Kidney epithelial cell (primary cell): Measurements from ENCODE around the gene RAPGEF4. TPM values are rescaled to one million over a fixed set of nuclear protein-coding genes. Genes with fewer than 3 reads are reported as not detected.

Source experiments
- DNase-seq: peaks from one replicate; pipeline ENCODE4 v3.0.0-alpha.2; 2010; ENCODE audit warnings: low read depth
- H3K27me3 ChIP-seq: 2 replicates; pipeline ENCODE4 v1.6.0; 2011; ENCODE audit warnings: low read length; ENCODE audit not compliant: control insufficient read depth, insufficient read depth
- H3K36me3 ChIP-seq: 2 replicates; pipeline ENCODE4 v1.5.1; 2011; ENCODE audit warnings: low read length; ENCODE audit not compliant: control insufficient read depth, insufficient read depth
- H3K4me3 ChIP-seq: 2 replicates; pipeline ENCODE4 v1.5.1; 2011; ENCODE audit warnings: low read depth, mild to moderate bottlenecking, control low read depth, low read length
- total RNA-seq: library from RNA; depleted of rRNA; stranded (reverse); fragments of >200 nt; gene quantifications from 2 replicates; pipeline ENCODE4 v1.2.3, GENCODE V29; 2015
- TF ChIP-seq, protein P1 (sequence below): IDR thresholded peaks from 2 replicates; pipeline ENCODE4 v1.5.1; 2011; ENCODE audit warnings: mild to moderate bottlenecking, moderate library complexity, low read length, control low read depth, inconsistent platforms; ENCODE audit not compliant: insufficient read depth, poor library complexity, severe bottlenecking

Gene RAPGEF4
- total RNA-seq, 1 donor from 2014 or later, result 0.71 TPM

DNA sequence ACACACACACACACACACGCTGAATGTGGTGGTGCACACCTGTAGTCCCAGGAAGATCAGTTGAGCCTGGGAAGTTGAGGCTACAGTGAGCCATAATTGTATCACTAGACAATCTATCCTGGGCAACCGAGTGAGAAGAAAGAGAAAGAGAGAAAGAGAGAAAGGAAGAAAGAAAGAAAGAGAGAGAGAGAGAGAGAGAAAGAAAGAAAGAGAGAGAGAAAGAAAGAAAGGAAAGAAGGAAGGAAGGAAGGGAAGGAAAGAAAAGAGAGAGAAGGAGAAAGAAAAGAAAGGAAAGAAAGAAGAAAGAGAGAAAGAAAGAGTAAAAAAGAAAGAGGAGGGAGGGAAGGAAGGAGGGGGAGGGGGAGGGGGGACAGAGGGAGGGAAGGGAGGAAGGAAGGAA is 190.0 kb downstream of the RAPGEF4 start:
- TF ChIP-seq, protein P1, sequence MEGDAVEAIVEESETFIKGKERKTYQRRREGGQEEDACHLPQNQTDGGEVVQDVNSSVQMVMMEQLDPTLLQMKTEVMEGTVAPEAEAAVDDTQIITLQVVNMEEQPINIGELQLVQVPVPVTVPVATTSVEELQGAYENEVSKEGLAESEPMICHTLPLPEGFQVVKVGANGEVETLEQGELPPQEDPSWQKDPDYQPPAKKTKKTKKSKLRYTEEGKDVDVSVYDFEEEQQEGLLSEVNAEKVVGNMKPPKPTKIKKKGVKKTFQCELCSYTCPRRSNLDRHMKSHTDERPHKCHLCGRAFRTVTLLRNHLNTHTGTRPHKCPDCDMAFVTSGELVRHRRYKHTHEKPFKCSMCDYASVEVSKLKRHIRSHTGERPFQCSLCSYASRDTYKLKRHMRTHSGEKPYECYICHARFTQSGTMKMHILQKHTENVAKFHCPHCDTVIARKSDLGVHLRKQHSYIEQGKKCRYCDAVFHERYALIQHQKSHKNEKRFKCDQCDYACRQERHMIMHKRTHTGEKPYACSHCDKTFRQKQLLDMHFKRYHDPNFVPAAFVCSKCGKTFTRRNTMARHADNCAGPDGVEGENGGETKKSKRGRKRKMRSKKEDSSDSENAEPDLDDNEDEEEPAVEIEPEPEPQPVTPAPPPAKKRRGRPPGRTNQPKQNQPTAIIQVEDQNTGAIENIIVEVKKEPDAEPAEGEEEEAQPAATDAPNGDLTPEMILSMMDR, result no peak
- no peak overlapping the region for H3K4me3 ChIP-seq
- no peaks in the 10 kb centered on the region for H3K36me3 ChIP-seq

DNA sequence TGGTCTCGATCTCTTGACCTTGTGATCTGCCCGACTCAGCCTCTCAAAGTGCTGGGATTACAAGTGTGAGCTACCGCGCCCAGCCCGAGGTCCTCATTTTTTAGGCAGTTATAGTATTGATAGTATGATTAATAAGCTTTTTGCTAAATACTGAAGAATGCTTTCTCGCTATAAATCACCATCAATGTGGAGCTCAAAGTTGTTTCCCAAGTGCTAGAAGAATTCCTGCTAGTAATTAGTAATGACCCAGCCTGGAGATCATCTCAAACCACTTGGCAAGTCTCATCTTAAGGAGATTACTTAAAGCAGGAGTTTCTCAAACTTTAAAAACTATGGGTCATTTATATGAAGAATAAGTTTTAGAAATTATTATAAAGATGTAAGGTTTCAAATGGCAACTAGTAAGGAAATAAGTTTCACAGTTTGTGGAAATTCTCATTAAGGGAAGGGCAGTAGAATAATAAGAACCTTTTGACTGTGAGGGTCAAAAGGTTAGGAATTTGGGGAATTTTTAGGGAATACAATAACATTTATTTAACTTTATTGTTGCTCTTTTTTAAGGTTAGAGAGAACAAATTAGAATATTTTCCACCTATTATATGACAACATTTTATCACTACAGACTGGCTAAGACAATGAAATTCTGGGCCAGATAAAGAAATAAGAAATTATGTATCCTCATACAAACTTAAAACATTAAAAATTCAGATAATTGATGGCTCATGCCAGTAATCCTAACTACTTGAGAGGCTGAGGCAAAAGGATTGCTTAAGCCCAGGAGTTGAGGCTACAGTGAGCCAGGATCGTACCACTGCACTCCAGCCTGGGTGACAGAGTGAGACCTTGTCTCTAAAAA is 191.4 kb downstream of the RAPGEF4 start:
- TF ChIP-seq, protein P1, result no peak
- no peak for DNase-seq
- Histone ChIP-seq H3K36me3 (no peaks in the 10 kb centered on the region), H3K4me3 (no peak overlapping the region), H3K27me3 (no peaks in the 10 kb centered on the region)

More for the DNA sequence above, 190.0 kb downstream of the RAPGEF4 start:
- H3K27me3 ChIP-seq, result no peaks in the 10 kb centered on the region
- no peak for DNase-seq

GRCh38 chr2:172927641-172928357 is 192.2 kb downstream of the RAPGEF4 start:
- no peak for DNase-seq
- TF ChIP-seq, protein P1, result no peak
- H3K36me3 ChIP-seq, result no peaks in the 10 kb centered on the region
- H3K27me3 ChIP-seq, result no peaks in the 10 kb centered on the region
- no peak overlapping the region for H3K4me3 ChIP-seq

DNA sequence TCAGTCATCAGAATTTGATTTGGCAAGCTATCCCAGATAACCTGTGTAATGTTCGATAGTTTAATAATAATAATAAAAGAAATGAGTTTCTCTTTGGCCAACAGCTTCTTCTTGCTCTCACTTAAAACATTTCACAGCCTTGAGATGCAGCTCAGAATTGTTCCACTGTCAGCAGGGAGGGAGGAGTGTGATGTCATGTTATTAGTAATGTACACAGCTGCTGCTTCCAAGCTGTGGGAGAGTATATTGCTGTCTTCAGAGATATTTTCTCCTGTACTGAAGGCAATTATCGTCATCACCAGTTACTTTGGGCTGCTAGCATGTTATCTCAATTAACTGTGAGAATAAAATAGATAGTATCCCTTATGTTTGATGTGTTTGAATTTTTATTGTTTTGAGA is 193.1 kb downstream of the RAPGEF4 start:
- no peaks in the 10 kb centered on the region for H3K36me3 ChIP-seq
- H3K27me3 ChIP-seq, result no peaks in the 10 kb centered on the region
- DNase-seq, result no peak
- no peak overlapping the region for H3K4me3 ChIP-seq
- TF ChIP-seq, protein P1, result no peak

DNA sequence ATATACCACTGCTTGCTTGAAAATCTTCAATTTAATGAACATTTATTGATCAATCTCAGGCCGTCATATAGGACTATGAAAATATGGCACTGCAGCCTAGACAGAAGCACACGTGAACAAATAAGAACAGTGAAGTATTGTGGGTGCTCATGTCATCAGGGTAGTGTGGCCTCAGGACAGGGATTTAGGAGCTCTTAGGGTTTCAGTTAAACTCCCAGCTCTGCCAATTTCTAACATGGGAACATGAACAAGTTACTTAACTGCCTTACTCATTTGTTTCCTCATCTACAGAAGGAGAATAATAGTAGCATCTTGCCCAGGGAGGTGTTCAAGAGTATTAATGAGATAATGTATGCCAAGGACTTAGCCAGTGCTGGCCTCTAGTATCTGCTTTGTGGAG is 194.0 kb downstream of the RAPGEF4 start:
- H3K4me3 ChIP-seq, result no peak overlapping the region

More for the DNA sequence above, 194.0 kb downstream of the RAPGEF4 start:
- H3K27me3 ChIP-seq, result no peaks in the 10 kb centered on the region
- TF ChIP-seq, protein P1, result no peak
- H3K36me3 ChIP-seq, result no peaks in the 10 kb centered on the region
- no peak for DNase-seq
